ENCODE measurements around the gene S100A11. TPM values are rescaled to one million over a fixed set of nuclear protein-coding genes. Genes with fewer than 3 reads are reported as not detected.
A peak's percentile ranks its signal among the peaks of the same experiment; 100 is the strongest.

The S100A11 gene
- total RNA-seq, 1 experiment from 2014 or later: 474 TPM

GRCh38 chr1:151997284-151997570 is 39.6 kb downstream of the S100A11 start:
- ChIA-PET POLR2A (no interaction called here), CTCF (no interaction called here)
- Histone ChIP-seq H3K9me3 (ENCODE audit: control insufficient read depth, insufficient read depth, low read depth, low read length) (no peaks in the 10 kb centered on the region), H3K4me3 (ENCODE audit: low read depth in 2 of 2, low read length in 2 of 2) (no peak overlapping the region), H3K27ac (ENCODE audit: low read length) (peak overlapping the region; percentile 49; the same call in 1 of the 2 replicates), H3K4me1 (ENCODE audit: control insufficient read depth, insufficient read depth, low read length) (peaks cover 55% of the 10 kb centered on the region), H3K36me3 (ENCODE audit: control insufficient read depth, insufficient read depth, low read length) (no peaks in the 10 kb centered on the region), H3K27me3 (ENCODE audit: control insufficient read depth, insufficient read depth, low read length) (no peaks in the 10 kb centered on the region)
- intact Hi-C loops (cut with micrococcal nuclease; ENCODE audit: unreplicated experiment) (no loop called here), in situ Hi-C loops (cut with HindIII; ENCODE audit: low pct_unique_long_range_greater_than_20kb, low sequenced_read_pairs) (no loop called here)
- TF ChIP-seq POLR2AphosphoS5 (IDR thresholded peaks at IDR 0.05; ENCODE audit: low read depth, low read length): no peak
- no TSS peak for BruUV-seq (replicated peaks)
- ATAC-seq: no peak
- no peak for DNase-seq (ENCODE audit: low read depth, low spot score)

DNA sequence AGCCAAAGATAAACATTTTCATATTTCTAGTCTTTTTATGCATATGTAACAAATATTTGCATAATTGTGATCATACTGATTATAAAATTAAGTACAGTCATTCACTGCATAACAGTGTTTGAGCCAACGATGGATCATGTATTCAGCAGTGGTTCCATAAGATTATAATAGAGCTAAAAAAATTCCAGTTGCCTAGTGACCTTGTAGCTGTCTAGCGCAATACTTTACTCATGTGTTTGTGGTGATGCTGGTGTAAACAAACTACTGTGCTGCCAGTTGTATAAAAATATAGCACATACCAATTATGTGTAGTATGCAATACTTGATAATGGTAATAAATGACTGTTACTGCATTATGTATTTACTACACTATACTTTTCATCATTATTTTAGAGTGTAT is 41.0 kb downstream of the S100A11 start:
- Histone ChIP-seq H3K27me3 (ENCODE audit: control insufficient read depth, insufficient read depth, low read length) (no peaks in the 10 kb centered on the region), H3K9me3 (ENCODE audit: control insufficient read depth, insufficient read depth, low read depth, low read length) (no peaks in the 10 kb centered on the region), H3K4me1 (ENCODE audit: control insufficient read depth, insufficient read depth, low read length) (peaks cover 43% of the 10 kb centered on the region), H3K4me3 (ENCODE audit: low read depth in 2 of 2, low read length in 2 of 2) (no peak overlapping the region), H3K27ac (ENCODE audit: low read length) (peak overlapping the region; percentile 98), H3K36me3 (ENCODE audit: control insufficient read depth, insufficient read depth, low read length) (no peaks in the 10 kb centered on the region; the same call in 1 of the 2 replicates)
- ChIA-PET POLR2A (interaction anchor here (0.5 to 1.0 kb wide), 2 partner anchors 13 to 28 kb away, joined by 3 to 7 read pairs; no protein-coding TSS in a partner anchor), CTCF (interaction anchor here (0.8 kb wide), 2 partner anchors 28 to 60 kb away, joined by 5 read pairs; no protein-coding TSS in a partner anchor)
- TF ChIP-seq REST (IDR thresholded peaks at IDR 0.05; ENCODE audit: insufficient read depth in 1 of 2, low read depth in 2 of 2, low read length in 1 of 2) (no peak), POLR2AphosphoS5 (IDR thresholded peaks at IDR 0.05; ENCODE audit: low read depth, low read length) (no peak), SIN3A (IDR thresholded peaks at IDR 0.05; ENCODE audit: borderline replicate concordance, insufficient read depth, low read depth, low read length) (no peak), CTCF (IDR thresholded peaks at IDR 0.05) (no peak), TCF7L2 (IDR thresholded peaks at IDR 0.05; ENCODE audit: low read depth, low read length) (no peak)
- no TSS peak for BruUV-seq (replicated peaks)
- ATAC-seq: no peak
- in situ Hi-C loops (cut with HindIII; ENCODE audit: low pct_unique_long_range_greater_than_20kb, low sequenced_read_pairs): no loop called here
- intact Hi-C loops (cut with micrococcal nuclease; ENCODE audit: unreplicated experiment): loop anchor here (1.0 kb wide), 1 partner anchor 27 kb away; no protein-coding TSS in a partner anchor
- no peak for DNase-seq (ENCODE audit: low read depth, low spot score)

DNA sequence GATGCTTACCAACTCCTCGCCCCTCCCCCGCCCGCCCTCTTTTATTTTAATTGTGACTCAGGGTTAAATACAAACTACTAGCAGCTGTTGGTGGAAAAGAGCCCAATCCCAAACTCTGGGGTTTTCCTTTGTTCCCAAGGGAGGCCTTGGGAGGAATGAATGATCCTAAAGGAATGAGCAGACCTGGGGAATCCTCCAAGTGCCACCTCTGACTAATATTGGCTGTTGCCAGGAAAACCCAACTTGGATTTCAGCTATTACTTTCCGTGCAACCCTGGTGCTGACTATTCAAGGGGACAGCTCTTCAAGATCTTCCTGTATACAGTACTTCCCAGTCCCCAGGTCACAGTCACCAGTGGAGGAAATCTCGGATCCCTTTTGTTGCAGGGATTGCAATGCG is 41.8 kb downstream of the S100A11 start:
- in situ Hi-C loops (cut with HindIII; ENCODE audit: low pct_unique_long_range_greater_than_20kb, low sequenced_read_pairs): no loop called here
- TF ChIP-seq TCF7L2 (IDR thresholded peaks at IDR 0.05; ENCODE audit: low read depth, low read length): no peak
- peak; percentile 81 for TF ChIP-seq SIN3A (IDR thresholded peaks at IDR 0.05; ENCODE audit: borderline replicate concordance, insufficient read depth, low read depth, low read length)
- peak; percentile 70; the same call in 1 of the 2 replicates for TF ChIP-seq POLR2AphosphoS5 (IDR thresholded peaks at IDR 0.05; ENCODE audit: low read depth, low read length)
- peak; percentile 63 to 81; a peak in 2 of 4 replicates for TF ChIP-seq REST (IDR thresholded peaks at IDR 0.05; ENCODE audit: insufficient read depth in 1 of 2, low read depth in 2 of 2, low read length in 1 of 2)
- TF ChIP-seq CTCF (IDR thresholded peaks at IDR 0.05): no peak
- H3K27ac ChIP-seq (ENCODE audit: low read length): peak overlapping the region; percentile 98
- CTCF ChIA-PET: interaction anchor here (0.6 to 1.2 kb wide), 4 partner anchors 27 to 1578 kb away, joined by 3 to 6 read pairs (median 4); no protein-coding TSS in a partner anchor
- DNase-seq (ENCODE audit: low read depth, low spot score) (peak; percentile 98), ATAC-seq (peak; percentile 42)
- no TSS peak for BruUV-seq (replicated peaks)
- H3K36me3 ChIP-seq (ENCODE audit: control insufficient read depth, insufficient read depth, low read length): peaks cover 5% of the 10 kb centered on the region; the same call in 1 of the 2 replicates
- peak overlapping the region in 1 of 2 experiments; percentile 35; a peak in 2 of 4 replicates for H3K4me3 ChIP-seq (ENCODE audit: low read depth in 2 of 2, low read length in 2 of 2)
- POLR2A ChIA-PET: interaction anchor here (0.6 kb wide), 1 partner anchor 8 kb away, joined by 7 read pairs; no protein-coding TSS in a partner anchor
- intact Hi-C loops (cut with micrococcal nuclease; ENCODE audit: unreplicated experiment): no loop called here
- no peaks in the 10 kb centered on the region for H3K9me3 ChIP-seq (ENCODE audit: control insufficient read depth, insufficient read depth, low read depth, low read length)
- peaks cover 45% of the 10 kb centered on the region for H3K4me1 ChIP-seq (ENCODE audit: control insufficient read depth, insufficient read depth, low read length)
- no peaks in the 10 kb centered on the region for H3K27me3 ChIP-seq (ENCODE audit: control insufficient read depth, insufficient read depth, low read length)
